Measurements from ENCODE around the gene RHOG.

- TF ChIP-seq, protein P1, sequence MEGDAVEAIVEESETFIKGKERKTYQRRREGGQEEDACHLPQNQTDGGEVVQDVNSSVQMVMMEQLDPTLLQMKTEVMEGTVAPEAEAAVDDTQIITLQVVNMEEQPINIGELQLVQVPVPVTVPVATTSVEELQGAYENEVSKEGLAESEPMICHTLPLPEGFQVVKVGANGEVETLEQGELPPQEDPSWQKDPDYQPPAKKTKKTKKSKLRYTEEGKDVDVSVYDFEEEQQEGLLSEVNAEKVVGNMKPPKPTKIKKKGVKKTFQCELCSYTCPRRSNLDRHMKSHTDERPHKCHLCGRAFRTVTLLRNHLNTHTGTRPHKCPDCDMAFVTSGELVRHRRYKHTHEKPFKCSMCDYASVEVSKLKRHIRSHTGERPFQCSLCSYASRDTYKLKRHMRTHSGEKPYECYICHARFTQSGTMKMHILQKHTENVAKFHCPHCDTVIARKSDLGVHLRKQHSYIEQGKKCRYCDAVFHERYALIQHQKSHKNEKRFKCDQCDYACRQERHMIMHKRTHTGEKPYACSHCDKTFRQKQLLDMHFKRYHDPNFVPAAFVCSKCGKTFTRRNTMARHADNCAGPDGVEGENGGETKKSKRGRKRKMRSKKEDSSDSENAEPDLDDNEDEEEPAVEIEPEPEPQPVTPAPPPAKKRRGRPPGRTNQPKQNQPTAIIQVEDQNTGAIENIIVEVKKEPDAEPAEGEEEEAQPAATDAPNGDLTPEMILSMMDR (IDR thresholded peaks at IDR 0.05) = no peak
- TF ChIP-seq POLR2A (IDR thresholded peaks at IDR 0.05) = no peak
- no peak for TF ChIP-seq EP300 (IDR thresholded peaks at IDR 0.05)
- no peak for TF ChIP-seq POLR2AphosphoS5 (IDR thresholded peaks at IDR 0.05)
Measured at GRCh38 chr11:3861683-3862082, 20.9 kb upstream of the RHOG start.
